ENCODE data around the gene MCTP1.

Gene MCTP1

GRCh38 chr5:95080441-95080840 lies 204.5 kb downstream of the MCTP1 start:
- in situ Hi-C loops (cut with MboI; ENCODE audit: low sequenced_read_pairs), result no loop called here

- in situ Hi-C loops (cut with MboI; ENCODE audit: low sequenced_read_pairs), result no loop called here
Measured at GRCh38 chr5:95080030-95080429, 204.9 kb downstream of the MCTP1 start.

- in situ Hi-C loops (cut with MboI; ENCODE audit: low sequenced_read_pairs), result no loop called here
Measured at GRCh38 chr5:95078868-95079267, 206.0 kb downstream of the MCTP1 start.

GRCh38 chr5:95076395-95077185 lies 208.3 kb downstream of the MCTP1 start:
- in situ Hi-C loops (cut with MboI; ENCODE audit: low sequenced_read_pairs), result no loop called here

GRCh38 chr5:95075111-95075510 lies 209.8 kb downstream of the MCTP1 start:
- in situ Hi-C loops (cut with MboI; ENCODE audit: low sequenced_read_pairs), result no loop called here

GRCh38 chr5:95072281-95072680 lies 212.6 kb downstream of the MCTP1 start:
- in situ Hi-C loops (cut with MboI; ENCODE audit: low sequenced_read_pairs), result no loop called here

- in situ Hi-C loops (cut with MboI; ENCODE audit: low sequenced_read_pairs), result no loop called here
Measured at GRCh38 chr5:95070866-95071265, 214.0 kb downstream of the MCTP1 start.

- in situ Hi-C loops (cut with MboI; ENCODE audit: low sequenced_read_pairs), result no loop called here
Measured at GRCh38 chr5:95070453-95070852, 214.4 kb downstream of the MCTP1 start.

GRCh38 chr5:95069948-95070347 lies 214.9 kb downstream of the MCTP1 start:
- in situ Hi-C loops (cut with MboI; ENCODE audit: low sequenced_read_pairs), result no loop called here

- in situ Hi-C loops (cut with MboI; ENCODE audit: low sequenced_read_pairs), result no loop called here
Measured at GRCh38 chr5:95069021-95069420, 215.9 kb downstream of the MCTP1 start.

- in situ Hi-C loops (cut with MboI; ENCODE audit: low sequenced_read_pairs), result no loop called here
Measured at GRCh38 chr5:95068289-95068910, 216.5 kb downstream of the MCTP1 start.

GRCh38 chr5:95066048-95066447 lies 218.8 kb downstream of the MCTP1 start:
- in situ Hi-C loops (cut with MboI; ENCODE audit: low sequenced_read_pairs), result no loop called here

GRCh38 chr5:95063492-95063891 lies 221.4 kb downstream of the MCTP1 start:
- in situ Hi-C loops (cut with MboI; ENCODE audit: low sequenced_read_pairs), result no loop called here

- in situ Hi-C loops (cut with MboI; ENCODE audit: low sequenced_read_pairs), result no loop called here
Measured at GRCh38 chr5:95060098-95060497, 224.8 kb downstream of the MCTP1 start.

GRCh38 chr5:95059636-95060035 lies 225.3 kb downstream of the MCTP1 start:
- in situ Hi-C loops (cut with MboI; ENCODE audit: low sequenced_read_pairs), result no loop called here

- in situ Hi-C loops (cut with MboI; ENCODE audit: low sequenced_read_pairs), result no loop called here
Measured at GRCh38 chr5:95057615-95058014, 227.3 kb downstream of the MCTP1 start.

- in situ Hi-C loops (cut with MboI; ENCODE audit: low sequenced_read_pairs), result no loop called here
Measured at GRCh38 chr5:95053253-95053652, 231.6 kb downstream of the MCTP1 start.

GRCh38 chr5:95050708-95051107 lies 234.2 kb downstream of the MCTP1 start:
- in situ Hi-C loops (cut with MboI; ENCODE audit: low sequenced_read_pairs), result no loop called here

GRCh38 chr5:95048628-95049027 lies 236.3 kb downstream of the MCTP1 start:
- in situ Hi-C loops (cut with MboI; ENCODE audit: low sequenced_read_pairs), result no loop called here

GRCh38 chr5:95045181-95045965 lies 239.5 kb downstream of the MCTP1 start:
- in situ Hi-C loops (cut with MboI; ENCODE audit: low sequenced_read_pairs), result no loop called here

- in situ Hi-C loops (cut with MboI; ENCODE audit: low sequenced_read_pairs), result no loop called here
Measured at GRCh38 chr5:95044096-95044495, 240.8 kb downstream of the MCTP1 start.

GRCh38 chr5:95043648-95044047 lies 241.2 kb downstream of the MCTP1 start:
- in situ Hi-C loops (cut with MboI; ENCODE audit: low sequenced_read_pairs), result no loop called here

Data from HL-60/S4 (cell line).